NCI-H1092 (cell line): ENCODE data around the gene PLBD2.

ENCODE experiments used
- DNase-seq: peaks from one replicate; lab custom pipeline; 2025; lab: John Stamatoyannopoulos, UW

Gene PLBD2

DNA sequence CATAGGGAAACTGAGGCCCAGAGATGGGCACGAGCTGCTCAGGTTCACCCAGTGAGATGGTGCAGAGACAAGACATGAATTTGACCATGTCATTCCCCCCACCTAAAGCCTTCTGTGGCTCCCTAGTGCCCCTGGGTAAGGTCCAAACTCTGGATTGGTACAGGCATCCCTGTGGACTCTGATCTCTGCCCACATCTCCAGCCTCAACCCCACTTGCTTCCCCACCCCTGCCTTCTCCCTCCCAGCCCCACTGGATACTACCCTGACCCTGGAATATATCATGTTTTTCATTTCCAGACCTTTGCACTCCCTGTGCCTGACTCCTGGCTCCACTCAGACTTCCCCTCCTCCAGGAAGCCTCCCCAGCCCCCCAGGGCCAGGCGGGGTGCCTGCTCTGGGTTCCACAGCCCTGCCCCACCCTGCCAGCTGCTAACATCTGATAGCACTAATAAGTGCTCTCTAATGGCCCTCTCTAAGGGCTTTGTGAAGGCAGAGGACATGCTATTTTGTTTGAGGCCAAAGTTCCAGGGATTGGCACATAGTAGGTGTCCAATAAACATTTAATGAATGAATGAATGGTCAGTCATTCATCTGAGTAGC, 62.7 kb downstream of the PLBD2 start:
- DNase-seq = no peak

DNA sequence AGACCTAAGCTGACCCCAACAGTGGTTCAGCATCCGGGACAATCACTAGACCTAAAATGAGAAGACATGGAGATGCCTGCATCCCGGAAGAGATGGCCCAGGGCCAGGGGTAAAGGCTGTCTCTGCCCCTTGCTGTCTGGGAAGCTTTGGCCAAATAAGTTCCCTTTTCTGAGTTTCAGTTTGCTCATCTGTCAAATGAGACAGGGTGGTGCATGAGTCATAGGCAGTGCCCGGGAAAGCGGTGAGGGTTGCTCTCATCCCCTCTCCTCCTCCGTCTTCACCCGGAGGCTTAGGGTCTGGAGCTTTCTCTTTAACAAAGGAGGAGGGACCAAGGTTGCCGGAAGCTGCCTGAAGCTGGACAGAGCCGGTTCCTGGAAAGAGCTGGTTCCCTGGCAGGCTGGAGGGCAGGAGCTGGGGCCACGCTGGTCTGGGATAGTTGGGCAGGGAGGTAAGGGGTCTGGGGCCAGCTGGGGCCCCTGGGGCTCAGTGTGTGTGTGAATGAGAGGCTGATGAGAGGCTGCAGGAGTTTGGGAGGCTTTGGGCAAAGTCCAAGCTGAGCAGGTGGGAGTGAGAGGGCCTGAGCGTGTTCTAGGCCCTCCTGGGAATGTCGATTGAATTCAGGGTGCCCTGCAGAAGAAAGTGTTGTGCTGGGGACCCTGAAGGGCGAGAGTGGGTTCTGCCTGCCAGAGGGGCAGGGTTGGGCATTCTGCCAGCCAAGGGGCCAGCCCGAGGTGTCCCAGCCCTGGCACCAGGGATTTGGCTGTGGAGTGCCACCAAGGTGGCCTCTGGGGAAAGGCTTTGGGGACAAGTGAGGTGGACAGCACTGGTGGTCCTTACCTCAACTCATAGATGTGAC, 63.9 kb downstream of the PLBD2 start, which contains the start of gene SDSL:
Gene SDSL (plus strand): TSS at position 351 of the 856 bp plus-strand sequence. CDS start 5,603 bp downstream, outside the sequence.
- no peak for DNase-seq

DNA sequence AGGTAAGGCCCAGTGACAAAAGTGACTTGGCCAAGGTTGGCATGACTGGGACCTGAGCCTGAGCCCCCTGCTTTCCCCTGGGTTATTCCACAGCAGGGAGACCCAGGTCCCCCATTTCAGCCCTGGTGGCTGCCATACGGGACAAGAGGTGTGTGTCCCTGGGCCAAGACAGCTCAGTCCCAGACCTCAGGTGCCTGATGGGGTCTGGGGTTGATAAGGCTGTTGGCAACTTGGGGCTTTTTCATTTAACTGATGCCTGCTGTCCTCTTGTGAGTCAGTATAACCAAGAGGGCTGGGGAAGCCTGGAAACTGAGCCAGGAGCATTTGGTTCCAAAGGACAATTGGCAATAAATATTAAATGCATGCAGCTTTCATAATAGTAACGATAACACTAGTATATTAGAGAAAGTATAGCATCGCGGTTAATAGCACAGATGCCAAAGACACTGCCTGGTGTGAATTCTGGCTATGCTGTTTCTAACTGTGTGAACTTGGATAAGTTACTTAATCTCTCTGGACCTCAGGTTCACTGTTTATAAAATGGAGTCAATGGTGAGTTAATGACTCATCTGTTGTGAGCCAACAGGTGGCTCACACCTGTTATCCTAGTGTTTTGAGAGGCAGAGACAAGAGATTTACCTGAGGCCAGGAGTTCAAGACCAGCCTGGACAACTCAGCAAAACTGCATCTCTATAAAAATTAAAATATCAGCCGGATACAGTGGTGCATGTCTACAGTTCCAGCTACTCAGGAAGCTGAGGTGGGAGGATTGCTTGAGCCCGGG, 64.7 kb downstream of the PLBD2 start:
- no peak for DNase-seq

DNA sequence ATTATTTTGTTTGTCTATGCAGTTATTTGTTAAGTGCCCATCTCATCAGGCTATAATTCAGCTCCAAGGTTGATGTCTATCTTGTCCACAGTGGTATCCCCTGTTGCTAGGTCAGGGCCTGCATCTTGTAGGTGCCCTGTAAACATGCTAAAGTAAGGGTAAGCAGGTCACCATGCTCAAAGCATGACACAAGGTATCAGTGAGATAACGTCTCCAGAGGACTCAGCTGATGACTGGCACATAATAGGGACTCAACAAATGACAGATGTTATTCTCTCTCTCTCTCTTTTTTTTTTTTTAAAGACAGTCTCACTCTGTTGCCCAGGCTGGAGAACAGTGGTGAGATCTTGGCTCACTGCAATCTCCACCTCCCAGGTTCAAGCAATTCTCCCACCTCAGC, 66.1 kb downstream of the PLBD2 start:
- DNase-seq = no peak

DNA sequence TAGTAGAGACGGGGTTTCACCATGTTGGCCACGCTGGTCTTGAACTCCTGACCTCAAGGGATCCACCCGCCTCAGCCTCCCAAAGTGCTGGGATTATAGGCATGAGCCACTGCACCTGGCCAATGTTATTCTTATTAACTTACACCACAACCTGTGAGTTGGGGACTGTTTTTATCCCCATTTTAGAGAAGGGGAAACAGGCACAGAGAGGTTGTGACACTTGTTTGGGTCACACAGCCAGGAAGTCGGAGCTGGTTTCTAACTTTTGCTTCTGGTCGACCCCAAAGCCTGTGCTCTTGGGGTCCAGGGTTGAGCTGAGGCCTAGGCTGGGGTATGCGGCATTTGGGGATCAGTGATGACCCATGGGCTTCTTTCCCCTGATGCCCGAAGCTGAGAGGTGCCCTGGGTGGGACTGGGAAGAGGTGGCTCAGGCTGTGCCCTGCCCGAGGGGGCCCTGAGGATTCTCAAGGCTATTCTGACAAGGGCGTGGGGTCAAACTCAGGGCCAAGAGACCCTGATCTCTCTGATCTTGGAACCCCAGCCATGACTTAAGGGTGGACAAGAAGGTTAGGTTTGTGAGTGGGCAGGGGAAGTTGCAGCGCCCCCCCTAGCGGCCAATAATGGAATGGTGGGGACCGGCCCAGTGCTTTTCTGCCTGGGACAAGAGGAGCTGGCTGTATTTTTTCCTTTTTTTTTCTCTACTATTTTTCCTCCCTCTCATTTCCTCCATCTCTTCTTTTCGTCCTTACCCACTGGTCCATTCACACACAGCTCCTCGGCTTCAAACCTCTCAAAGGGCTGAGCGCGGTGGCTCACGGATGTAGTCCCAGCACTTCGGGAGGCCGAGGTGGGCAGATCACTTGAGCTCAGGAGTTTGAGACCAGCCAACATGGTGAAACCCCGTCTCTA, 66.8 kb downstream of the PLBD2 start:
- DNase-seq = no peak

DNA sequence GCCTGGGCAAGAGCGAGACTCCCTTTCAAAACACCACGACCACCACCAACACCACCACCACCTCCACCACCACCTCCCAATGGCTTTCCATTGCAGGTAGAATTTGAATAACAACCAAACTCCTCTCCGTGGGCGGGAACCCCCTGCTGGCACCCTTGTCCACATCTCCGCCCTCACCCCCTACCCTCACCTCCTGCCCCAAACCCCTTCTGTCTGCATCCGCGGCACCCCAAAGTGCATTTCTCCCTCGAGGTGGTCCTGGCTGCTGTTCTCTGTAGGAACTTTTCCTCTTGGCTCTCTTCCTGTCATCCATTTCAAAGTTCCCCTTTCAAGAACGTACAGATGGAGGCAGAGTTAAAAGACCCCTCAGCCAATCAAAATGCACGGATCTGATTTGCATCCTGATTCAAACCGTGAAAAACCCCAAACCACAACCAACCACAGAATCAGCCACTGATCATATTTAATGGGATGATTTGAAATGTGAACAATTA, 67.6 kb downstream of the PLBD2 start:
- no peak for DNase-seq

DNA sequence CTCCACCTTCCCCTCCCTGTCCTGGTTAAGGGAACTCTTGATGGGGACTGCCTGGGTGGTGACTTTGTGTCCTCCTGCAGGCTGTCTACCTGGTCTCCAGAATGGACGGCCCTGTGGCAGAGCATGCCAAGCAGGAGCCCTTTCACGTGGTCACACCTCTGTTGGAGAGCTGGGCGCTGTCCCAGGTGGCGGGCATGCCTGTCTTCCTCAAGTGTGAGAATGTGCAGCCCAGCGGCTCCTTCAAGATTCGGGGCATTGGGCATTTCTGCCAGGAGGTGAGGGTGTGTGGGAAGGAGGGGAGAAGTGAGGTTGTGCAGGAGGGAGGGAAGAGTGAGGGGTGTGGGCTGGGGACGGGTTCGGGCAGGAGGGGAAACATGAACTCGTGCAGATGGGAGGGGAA, 69.5 kb downstream of the PLBD2 start:
- DNase-seq = no peak

DNA sequence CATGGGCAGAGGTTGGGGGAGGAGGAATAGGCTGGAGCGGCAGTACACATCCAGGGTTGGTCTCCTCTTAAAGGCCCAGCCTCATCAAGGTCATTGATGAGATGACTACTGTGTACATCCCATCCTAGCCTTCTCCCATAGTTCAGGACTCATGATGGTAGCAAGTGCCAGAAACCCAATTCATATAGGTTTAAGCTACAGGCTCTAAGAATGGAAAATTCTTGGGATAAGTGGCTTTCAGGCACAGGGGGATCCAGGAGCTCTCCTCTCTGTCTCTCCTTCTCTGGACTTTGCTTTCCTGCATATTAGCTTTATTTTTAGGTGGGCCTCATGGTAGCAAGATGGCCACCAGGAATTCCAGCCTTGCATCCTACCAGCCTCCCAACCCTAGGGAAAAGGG, 70.1 kb downstream of the PLBD2 start:
- DNase-seq = no peak

DNA sequence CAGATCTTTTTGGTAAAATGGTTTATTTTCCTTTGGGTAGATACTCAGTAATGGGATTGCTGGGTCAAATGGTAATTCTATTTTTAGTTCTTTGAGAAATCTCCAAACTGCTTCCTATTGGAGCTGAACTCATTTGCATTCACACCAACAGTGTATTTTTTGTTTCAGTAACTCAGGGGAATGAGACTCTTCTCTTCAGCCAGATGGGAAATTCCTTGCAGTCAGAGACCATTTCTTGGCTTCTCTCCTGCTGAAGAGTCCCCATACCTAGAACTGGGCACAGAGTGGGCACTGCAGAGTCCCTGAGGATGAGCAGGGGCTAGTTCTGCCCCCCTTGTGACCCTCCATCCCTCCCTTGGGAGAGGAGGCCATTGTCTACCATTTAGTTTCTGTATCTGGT, 74.6 kb downstream of the PLBD2 start:
- no peak for DNase-seq

DNA sequence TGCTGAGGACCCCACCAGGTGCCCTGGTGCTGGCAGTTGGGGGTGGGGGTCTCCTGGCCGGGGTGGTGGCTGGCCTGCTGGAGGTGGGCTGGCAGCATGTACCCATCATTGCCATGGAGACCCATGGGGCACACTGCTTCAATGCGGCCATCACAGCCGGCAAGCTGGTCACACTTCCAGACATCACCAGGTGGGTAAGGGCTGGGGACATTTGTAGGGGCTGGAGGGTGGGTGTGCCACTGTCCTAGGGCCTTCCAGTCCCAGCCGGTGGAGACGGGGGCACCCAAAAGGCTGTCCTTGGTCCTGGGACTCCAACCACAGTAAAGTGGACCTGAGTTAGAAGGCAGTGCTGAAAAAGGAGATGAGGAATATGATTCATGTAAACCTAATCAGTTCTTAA, 77.0 kb downstream of the PLBD2 start:
- no peak for DNase-seq

DNA sequence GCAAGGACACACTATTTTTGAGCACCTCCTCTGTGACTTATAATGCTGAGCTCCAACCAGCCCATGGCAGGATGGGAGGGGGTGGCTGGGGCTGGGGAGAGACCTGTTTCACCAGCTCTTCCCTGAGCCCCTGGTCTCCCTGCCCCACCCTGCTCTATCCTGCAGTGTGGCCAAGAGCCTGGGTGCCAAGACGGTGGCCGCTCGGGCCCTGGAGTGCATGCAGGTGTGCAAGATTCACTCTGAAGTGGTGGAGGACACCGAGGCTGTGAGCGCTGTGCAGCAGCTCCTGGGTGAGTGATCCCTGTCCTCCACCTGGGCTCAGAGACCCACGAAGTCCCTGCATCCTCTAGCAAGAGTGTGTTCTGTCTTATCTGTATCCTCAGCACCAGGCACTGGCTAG, 78.2 kb downstream of the PLBD2 start:
- no peak for DNase-seq

DNA sequence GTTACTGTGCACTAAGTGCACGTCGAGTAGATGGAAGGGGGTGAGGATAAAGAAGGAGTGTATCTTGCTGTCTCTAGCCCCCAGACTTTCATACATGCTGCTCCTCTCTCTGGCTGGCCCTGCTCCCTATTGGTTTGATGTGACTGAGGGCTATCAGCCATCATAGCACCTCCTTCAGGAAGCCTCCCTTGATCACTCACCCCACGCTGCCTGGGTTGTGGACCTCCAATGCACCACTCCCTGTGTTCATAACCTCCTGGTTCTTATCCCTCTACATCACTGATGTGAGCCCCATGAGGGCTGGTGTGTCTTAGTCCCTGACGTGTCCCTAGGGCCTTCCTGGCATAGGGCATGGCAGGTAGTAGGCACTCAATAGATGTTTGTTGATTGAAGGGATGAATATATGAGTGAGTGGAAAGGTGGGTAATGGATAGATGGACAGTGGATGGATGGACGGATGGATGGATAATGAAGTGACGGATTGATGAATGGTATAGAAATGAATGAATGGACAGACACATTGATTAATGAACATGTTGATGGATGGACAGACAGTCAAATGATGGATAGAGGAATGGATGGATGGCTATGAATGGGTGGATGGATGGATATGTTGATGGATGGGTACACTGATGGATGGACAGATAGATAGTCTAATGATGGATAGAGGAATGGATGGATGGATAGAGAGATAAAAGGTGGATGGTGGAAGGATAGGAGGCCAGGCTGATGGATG, 78.8 kb downstream of the PLBD2 start:
- DNase-seq = no peak

DNA sequence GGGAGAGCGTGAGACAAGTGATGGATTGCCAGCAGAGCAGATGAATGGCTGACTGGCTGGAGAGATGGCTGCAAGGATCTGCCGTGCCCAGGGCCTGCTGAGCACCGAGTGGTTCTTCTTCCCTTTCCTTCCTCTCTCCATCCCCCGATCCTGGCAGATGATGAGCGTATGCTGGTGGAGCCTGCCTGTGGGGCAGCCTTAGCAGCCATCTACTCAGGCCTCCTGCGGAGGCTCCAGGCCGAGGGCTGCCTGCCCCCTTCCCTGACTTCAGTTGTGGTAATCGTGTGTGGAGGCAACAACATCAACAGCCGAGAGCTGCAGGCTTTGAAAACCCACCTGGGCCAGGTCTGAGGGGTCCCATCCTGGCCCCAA, 79.3 kb downstream of the PLBD2 start:
- no peak for DNase-seq

DNA sequence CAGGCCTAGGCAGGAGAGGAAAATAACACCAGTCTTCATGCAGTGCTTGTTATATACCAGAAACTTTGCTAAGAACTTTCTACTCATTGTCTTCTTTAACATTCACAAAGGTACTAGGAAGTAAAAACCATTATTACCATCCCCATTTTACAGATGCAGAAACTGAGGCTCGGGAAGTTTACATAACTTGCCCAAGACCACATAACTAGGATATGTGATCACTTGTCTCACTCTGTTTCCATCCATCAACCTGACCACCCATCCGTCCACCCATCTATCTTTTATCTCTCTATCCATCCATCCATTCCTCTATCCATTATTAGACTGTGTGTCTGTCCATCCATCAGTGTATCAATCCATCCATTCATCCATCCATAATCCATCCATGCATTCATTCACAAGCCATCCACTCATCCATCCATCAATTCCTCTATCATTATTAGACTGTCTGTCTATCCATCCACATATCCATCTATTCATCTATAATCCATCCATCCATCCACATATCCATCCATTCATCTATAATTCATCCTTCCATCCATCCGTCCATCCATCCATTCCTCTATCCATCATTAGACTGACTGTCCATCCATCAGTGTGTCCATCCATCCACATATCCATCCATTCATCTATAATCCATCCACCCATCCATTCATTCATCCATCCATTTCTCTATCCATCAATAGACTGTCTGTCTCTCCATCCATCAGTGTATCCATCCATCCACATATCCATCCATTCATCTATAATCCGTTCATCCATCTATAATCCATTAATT, 80.3 kb downstream of the PLBD2 start:
- no peak for DNase-seq

DNA sequence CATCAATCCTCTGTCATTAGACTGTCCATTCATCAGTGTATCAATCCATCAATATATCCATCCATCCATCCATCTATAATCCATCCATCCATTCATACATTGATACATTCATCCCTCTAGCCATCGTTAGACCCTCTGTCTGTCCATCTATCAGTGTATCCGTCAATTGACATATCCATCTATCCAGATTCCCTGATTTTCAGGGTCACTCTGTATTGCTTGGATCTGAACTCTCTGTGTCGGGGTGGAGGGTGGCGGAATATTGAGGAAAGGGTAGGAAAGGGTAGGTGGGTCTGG, 80.9 kb downstream of the PLBD2 start:
- DNase-seq = no peak

DNA sequence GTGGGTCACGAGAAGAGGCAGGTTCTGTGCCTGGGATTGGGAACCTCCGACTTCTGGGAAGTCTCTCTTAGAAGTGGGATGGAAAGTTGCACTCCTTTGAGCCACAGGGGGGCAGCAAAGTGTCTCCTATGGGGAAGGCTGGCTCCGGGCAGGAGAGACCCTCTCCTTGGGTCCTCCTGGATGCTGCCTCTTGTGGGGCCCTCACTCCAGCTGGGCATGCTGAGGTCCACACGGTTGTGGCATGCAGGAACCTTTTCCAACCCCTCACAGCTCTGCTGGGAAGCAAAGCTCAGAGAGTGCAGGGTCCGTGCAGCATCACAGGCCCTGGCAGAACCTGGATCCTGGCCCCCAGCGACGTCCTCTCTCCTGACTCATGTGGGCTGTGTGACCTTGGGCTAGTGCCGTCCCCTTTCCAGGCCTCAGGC, 81.2 kb downstream of the PLBD2 start:
- DNase-seq = no peak

DNA sequence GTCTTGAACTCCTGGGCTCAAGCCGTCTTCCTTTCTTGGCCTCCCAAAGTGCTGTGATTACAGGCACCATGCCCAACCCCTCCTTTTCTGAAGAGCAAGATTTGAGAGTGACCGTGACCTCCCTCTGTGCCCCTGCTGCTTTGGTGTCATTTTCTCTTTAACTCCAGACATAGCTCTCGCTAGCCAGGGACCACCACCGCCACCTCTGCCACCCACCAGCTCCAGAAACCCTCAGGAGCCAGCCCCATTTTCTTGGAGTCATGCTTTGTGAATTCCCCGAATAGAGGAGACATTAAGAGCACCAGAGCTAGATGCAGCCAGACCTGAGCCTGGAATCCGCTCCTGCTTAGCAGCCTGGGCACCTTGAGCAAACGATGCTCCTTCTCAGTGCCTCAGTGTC, 81.9 kb downstream of the PLBD2 start:
- no peak for DNase-seq
